GM19043 (cell line): ENCODE results near the gene IFRD1.

Experiments
- ATAC-seq: cut with Tn5 transposase; IDR thresholded peaks from one replicate; pipeline ENCODE4 v1.9.1; 2021; ENCODE audit warnings: low read depth; ENCODE audit not compliant: unreplicated experiment

Gene IFRD1

GRCh38 chr7:112449902-112450806 is at the start of gene IFRD1:
IFRD1 (plus strand) TSS chr7:112450460; CDS start chr7:112450689, 229 bp downstream.
- ATAC-seq = peak; percentile 67

GRCh38 chr7:112404321-112404720 is 45.9 kb upstream of the IFRD1 start:
- no peak for ATAC-seq

- ATAC-seq = no peak
Measured at GRCh38 chr7:112405286-112405685, 45.0 kb upstream of the IFRD1 start.

- no peak for ATAC-seq
Measured at GRCh38 chr7:112407261-112407660, 43.0 kb upstream of the IFRD1 start.

- no peak for ATAC-seq
Measured at GRCh38 chr7:112410092-112410491, 40.2 kb upstream of the IFRD1 start.

- no peak for ATAC-seq
Measured at GRCh38 chr7:112411186-112411795, 39.0 kb upstream of the IFRD1 start.

GRCh38 chr7:112414855-112415490 is 35.3 kb upstream of the IFRD1 start:
- no peak for ATAC-seq

- no peak for ATAC-seq
Measured at GRCh38 chr7:112416127-112416526, 34.1 kb upstream of the IFRD1 start.

GRCh38 chr7:112419543-112420130 is 30.6 kb upstream of the IFRD1 start:
- no peak for ATAC-seq

GRCh38 chr7:112420236-112420861 is 29.9 kb upstream of the IFRD1 start:
- ATAC-seq = no peak

- no peak for ATAC-seq
Measured at GRCh38 chr7:112421666-112422486, 28.4 kb upstream of the IFRD1 start.

- peak; percentile 69 for ATAC-seq
Measured at GRCh38 chr7:112422842-112423496, 27.3 kb upstream of the IFRD1 start.

- ATAC-seq = no peak
Measured at GRCh38 chr7:112423987-112424386, 26.3 kb upstream of the IFRD1 start.

- ATAC-seq = no peak
Measured at GRCh38 chr7:112427984-112428383, 22.3 kb upstream of the IFRD1 start.

GRCh38 chr7:112428715-112429114 is 21.5 kb upstream of the IFRD1 start:
- ATAC-seq = no peak

GRCh38 chr7:112430649-112431048 is 19.6 kb upstream of the IFRD1 start:
- no peak for ATAC-seq

- no peak for ATAC-seq
Measured at GRCh38 chr7:112431803-112432202, 18.5 kb upstream of the IFRD1 start.

- no peak for ATAC-seq
Measured at GRCh38 chr7:112433289-112433688, 17.0 kb upstream of the IFRD1 start.

- no peak for ATAC-seq
Measured at GRCh38 chr7:112437072-112437471, 13.2 kb upstream of the IFRD1 start.
